Measurements from ENCODE around the gene TNPO3. TPM values are rescaled to one million over a fixed set of nuclear protein-coding genes. Genes with fewer than 3 reads are reported as not detected.
A peak's percentile ranks its signal among the peaks of the same experiment; 100 is the strongest.
"Not testable (repeated sequence)": the region's sequence is repeated elsewhere in the genome, so short reads cannot be mapped to it uniquely, and the experiment has no call there.

TNPO3 gene
- total RNA-seq, 4 donors from 2014 or later = 30.8 to 43.4 (median 34.4) TPM

GRCh38 chr7:129055861-129056464 is 1.1 kb upstream of the TNPO3 start:
- no peak for TF ChIP-seq POLR2AphosphoS5 (IDR thresholded peaks at IDR 0.05)
- TF ChIP-seq, protein P1, sequence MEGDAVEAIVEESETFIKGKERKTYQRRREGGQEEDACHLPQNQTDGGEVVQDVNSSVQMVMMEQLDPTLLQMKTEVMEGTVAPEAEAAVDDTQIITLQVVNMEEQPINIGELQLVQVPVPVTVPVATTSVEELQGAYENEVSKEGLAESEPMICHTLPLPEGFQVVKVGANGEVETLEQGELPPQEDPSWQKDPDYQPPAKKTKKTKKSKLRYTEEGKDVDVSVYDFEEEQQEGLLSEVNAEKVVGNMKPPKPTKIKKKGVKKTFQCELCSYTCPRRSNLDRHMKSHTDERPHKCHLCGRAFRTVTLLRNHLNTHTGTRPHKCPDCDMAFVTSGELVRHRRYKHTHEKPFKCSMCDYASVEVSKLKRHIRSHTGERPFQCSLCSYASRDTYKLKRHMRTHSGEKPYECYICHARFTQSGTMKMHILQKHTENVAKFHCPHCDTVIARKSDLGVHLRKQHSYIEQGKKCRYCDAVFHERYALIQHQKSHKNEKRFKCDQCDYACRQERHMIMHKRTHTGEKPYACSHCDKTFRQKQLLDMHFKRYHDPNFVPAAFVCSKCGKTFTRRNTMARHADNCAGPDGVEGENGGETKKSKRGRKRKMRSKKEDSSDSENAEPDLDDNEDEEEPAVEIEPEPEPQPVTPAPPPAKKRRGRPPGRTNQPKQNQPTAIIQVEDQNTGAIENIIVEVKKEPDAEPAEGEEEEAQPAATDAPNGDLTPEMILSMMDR (IDR thresholded peaks at IDR 0.05) = no peak
- peaks cover 28% of the 10 kb centered on the region for H3K4me1 ChIP-seq
- H3K9me3 ChIP-seq = no peaks in the 10 kb centered on the region
- DNase-seq (ENCODE audit: low spot score in 2 of 2) = no peak
- H3K27ac ChIP-seq = no peak overlapping the region
- peak overlapping the region; percentile 91 for H3K4me3 ChIP-seq
- WGBS = 84% methylated on average over 20 of the region's 22 CpGs
- no peaks in the 10 kb centered on the region for H3K36me3 ChIP-seq
- H3K27me3 ChIP-seq = no peaks in the 10 kb centered on the region

- TF ChIP-seq POLR2AphosphoS5 (IDR thresholded peaks at IDR 0.05) (no peak), POLR2A (IDR thresholded peaks at IDR 0.05) (no peak)
- TF ChIP-seq, protein P1 (IDR thresholded peaks at IDR 0.05) = no peak
- Histone ChIP-seq H3K4me1 (peaks cover 32% of the 10 kb centered on the region), H3K27me3 (no peaks in the 10 kb centered on the region), H3K4me3 (peak overlapping the region; percentile 91), H3K36me3 (no peaks in the 10 kb centered on the region), H3K9me3 (no peaks in the 10 kb centered on the region), H3K27ac (peak overlapping the region; percentile 99)
- DNase-seq (ENCODE audit: low spot score in 2 of 2) = no peak
- 9% methylated on average over 9 of the region's 9 CpGs for WGBS
These were observed 444 bp upstream of the TNPO3 start for GRCh38 chr7:129055294-129055816.

- Histone ChIP-seq H3K27ac (peak overlapping the region; percentile 99), H3K9me3 (no peaks in the 10 kb centered on the region), H3K27me3 (no peaks in the 10 kb centered on the region), H3K4me3 (peak overlapping the region; percentile 91), H3K36me3 (no peaks in the 10 kb centered on the region), H3K4me1 (peaks cover 40% of the 10 kb centered on the region)
- WGBS = under 1% methylated on average over 10 of the region's 10 CpGs
- no peak for DNase-seq (ENCODE audit: low spot score in 2 of 2)
- TF ChIP-seq POLR2A (IDR thresholded peaks at IDR 0.05) (no peak), POLR2AphosphoS5 (IDR thresholded peaks at IDR 0.05) (no peak)
These were observed 923 bp downstream of the TNPO3 start for GRCh38 chr7:129053938-129054437.

DNA sequence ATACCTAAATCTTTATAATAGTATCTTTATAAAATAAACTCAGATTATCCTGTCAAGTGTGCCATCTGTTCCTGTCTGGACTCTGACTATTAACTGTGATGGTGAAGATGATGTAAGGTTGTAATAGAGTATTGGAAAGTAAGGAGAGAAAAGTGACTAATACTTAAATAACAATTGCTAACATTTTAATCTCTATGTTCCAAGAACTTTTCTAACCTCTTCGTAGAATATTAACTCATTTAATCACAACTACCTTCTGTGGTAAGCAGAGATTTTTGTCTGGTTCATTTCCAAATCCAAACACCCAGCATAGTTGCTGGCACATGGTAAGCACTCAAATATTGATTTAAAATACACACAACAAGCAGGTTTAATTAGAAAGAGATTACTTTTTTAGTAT is 2.5 kb downstream of the TNPO3 start:
- 64% methylated on average over 1 of the region's 1 CpG for WGBS
- Histone ChIP-seq H3K27me3 (no peaks in the 10 kb centered on the region), H3K36me3 (no peaks in the 10 kb centered on the region), H3K9me3 (no peaks in the 10 kb centered on the region), H3K4me1 (peaks cover 43% of the 10 kb centered on the region), H3K4me3 (no peak overlapping the region), H3K27ac (no peak overlapping the region)
- TF ChIP-seq POLR2AphosphoS5 (IDR thresholded peaks at IDR 0.05) = no peak
- no peak for TF ChIP-seq POLR2A (IDR thresholded peaks at IDR 0.05)
- TF ChIP-seq, protein P1 (IDR thresholded peaks at IDR 0.05) = no peak
- no peak for TF ChIP-seq EP300 (IDR thresholded peaks at IDR 0.05)
- DNase-seq (ENCODE audit: low spot score in 2 of 2) = no peak

- H3K9me3 ChIP-seq; H3K27ac ChIP-seq; H3K4me3 ChIP-seq; H3K36me3 ChIP-seq; DNase-seq (ENCODE audit: low spot score in 2 of 2); H3K27me3 ChIP-seq: not testable (repeated sequence)
- 94% methylated on average over 7 of the region's 7 CpGs for WGBS
- peaks cover 43% of the 10 kb centered on the region for H3K4me1 ChIP-seq
These were observed 3.5 kb downstream of the TNPO3 start for GRCh38 chr7:129051459-129051858.

DNA sequence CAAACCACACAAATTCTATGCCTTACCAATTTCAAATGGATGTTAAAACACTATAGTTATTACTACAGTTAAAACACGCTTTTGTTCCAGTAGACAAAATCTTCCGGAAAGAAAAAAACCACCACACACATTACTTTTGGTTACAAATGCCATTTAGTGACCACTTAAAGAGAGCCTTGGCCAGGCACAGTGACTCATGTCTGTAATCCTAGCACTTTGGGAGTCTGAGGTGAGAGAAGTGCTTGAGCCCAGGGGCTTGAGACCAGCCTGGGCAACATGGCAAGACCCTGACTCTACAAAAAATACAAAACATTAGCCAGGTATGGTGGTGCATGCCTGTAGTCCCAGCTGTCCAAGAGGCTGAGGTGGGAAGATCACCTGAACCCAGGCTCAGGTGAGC is 7.2 kb downstream of the TNPO3 start:
- Histone ChIP-seq H3K4me1 (peaks cover 24% of the 10 kb centered on the region), H3K27me3 (no peaks in the 10 kb centered on the region)
- TF ChIP-seq POLR2A (IDR thresholded peaks at IDR 0.05) (no peak), POLR2AphosphoS5 (IDR thresholded peaks at IDR 0.05) (no peak), EP300 (IDR thresholded peaks at IDR 0.05) (no peak)
- TF ChIP-seq, protein P1 (IDR thresholded peaks at IDR 0.05) = no peak

More for the DNA sequence above, 7.2 kb downstream of the TNPO3 start:
- Histone ChIP-seq H3K36me3 (no peaks in the 10 kb centered on the region), H3K4me3 (no peak overlapping the region), H3K9me3 (no peaks in the 10 kb centered on the region), H3K27ac (no peak overlapping the region)
- DNase-seq (ENCODE audit: low spot score in 2 of 2) = no peak
- WGBS = 98% methylated on average over 2 of the region's 2 CpGs

All from suprapubic skin (tissue), 4 donors.